Endothelial cell (in vitro differentiated cells): Measurements from ENCODE around the gene EIF4G1. TPM values are rescaled to one million over a fixed set of nuclear protein-coding genes. Genes with fewer than 3 reads are reported as not detected.

Experiments
- DNase-seq: peaks from one replicate; pipeline ENCODE4 v3.0.0; 2021; ENCODE audit warnings: low spot score
- H3K27ac Mint-ChIP-seq: one replicate; pipeline ENCODE4 v1.8.0; 2021; ENCODE audit warnings: mixed read lengths, inconsistent platforms; ENCODE audit not compliant: unreplicated experiment
- H3K27me3 Mint-ChIP-seq: one replicate; pipeline ENCODE4 v1.8.0; 2021; ENCODE audit warnings: mild to moderate bottlenecking, moderate library complexity, mixed read lengths, inconsistent platforms; ENCODE audit not compliant: unreplicated experiment
- H3K36me3 Mint-ChIP-seq: one replicate; pipeline ENCODE4 v1.8.0; 2021; ENCODE audit warnings: mild to moderate bottlenecking, low read depth, mixed read lengths, inconsistent platforms; ENCODE audit not compliant: unreplicated experiment
- H3K4me1 Mint-ChIP-seq: one replicate; pipeline ENCODE4 v1.8.0; 2021; ENCODE audit warnings: mild to moderate bottlenecking, mixed read lengths, inconsistent platforms; ENCODE audit not compliant: unreplicated experiment
- H3K4me3 Mint-ChIP-seq: one replicate; pipeline ENCODE4 v1.8.0; 2021; ENCODE audit warnings: mild to moderate bottlenecking, mixed read lengths, inconsistent platforms; ENCODE audit not compliant: unreplicated experiment
- H3K9me3 Mint-ChIP-seq: one replicate; pipeline ENCODE4 v1.8.0; 2021; ENCODE audit warnings: mixed read lengths, inconsistent platforms; ENCODE audit not compliant: unreplicated experiment
- total RNA-seq: library from RNA; stranded (reverse); fragmentation: NEBNext Ultra II Directional; extraction: Animal tissue kit (Norgen Biotek cat#: 25700); gene quantifications from one replicate; pipeline ENCODE4 v1.2.1, GENCODE V29; 2021; ENCODE audit not compliant: unreplicated experiment
- TF ChIP-seq, protein P1 (sequence below): fragments of 200-600 bp; sonication (generic); IDR thresholded peaks from one replicate; pipeline ENCODE4 v1.5.0; 2021; ENCODE audit warnings: antibody characterized with exemption; ENCODE audit not compliant: unreplicated experiment

EIF4G1 gene
- total RNA-seq, 1 donor from 2014 or later = 390 TPM

DNA sequence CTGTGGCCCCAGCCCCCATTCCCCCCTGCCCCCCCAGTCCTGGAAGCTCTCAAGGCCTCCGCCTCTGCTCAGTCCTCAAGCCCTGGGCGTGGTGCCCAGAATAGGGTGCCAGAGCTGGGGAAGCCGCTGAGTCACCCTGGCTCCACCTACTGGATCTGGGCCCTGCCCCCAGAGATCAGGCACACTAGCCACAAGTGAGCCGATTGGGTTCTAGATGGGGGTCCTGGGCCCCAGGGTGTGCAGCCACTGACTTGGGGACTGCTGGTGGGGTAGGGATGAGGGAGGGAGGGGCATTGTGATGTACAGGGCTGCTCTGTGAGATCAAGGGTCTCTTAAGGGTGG is 5.7 kb downstream of the EIF4G1 start:
- TF ChIP-seq, protein P1, sequence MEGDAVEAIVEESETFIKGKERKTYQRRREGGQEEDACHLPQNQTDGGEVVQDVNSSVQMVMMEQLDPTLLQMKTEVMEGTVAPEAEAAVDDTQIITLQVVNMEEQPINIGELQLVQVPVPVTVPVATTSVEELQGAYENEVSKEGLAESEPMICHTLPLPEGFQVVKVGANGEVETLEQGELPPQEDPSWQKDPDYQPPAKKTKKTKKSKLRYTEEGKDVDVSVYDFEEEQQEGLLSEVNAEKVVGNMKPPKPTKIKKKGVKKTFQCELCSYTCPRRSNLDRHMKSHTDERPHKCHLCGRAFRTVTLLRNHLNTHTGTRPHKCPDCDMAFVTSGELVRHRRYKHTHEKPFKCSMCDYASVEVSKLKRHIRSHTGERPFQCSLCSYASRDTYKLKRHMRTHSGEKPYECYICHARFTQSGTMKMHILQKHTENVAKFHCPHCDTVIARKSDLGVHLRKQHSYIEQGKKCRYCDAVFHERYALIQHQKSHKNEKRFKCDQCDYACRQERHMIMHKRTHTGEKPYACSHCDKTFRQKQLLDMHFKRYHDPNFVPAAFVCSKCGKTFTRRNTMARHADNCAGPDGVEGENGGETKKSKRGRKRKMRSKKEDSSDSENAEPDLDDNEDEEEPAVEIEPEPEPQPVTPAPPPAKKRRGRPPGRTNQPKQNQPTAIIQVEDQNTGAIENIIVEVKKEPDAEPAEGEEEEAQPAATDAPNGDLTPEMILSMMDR = no peak
- Mint-ChIP-seq H3K9me3 (no peaks in the 10 kb centered on the region), H3K4me3 (no peak overlapping the region), H3K27ac (no peak overlapping the region), H3K36me3 (peaks cover 72% of the 10 kb centered on the region), H3K27me3 (peaks cover 15% of the 10 kb centered on the region), H3K4me1 (peaks cover 28% of the 10 kb centered on the region)
- DNase-seq = no peak

DNA sequence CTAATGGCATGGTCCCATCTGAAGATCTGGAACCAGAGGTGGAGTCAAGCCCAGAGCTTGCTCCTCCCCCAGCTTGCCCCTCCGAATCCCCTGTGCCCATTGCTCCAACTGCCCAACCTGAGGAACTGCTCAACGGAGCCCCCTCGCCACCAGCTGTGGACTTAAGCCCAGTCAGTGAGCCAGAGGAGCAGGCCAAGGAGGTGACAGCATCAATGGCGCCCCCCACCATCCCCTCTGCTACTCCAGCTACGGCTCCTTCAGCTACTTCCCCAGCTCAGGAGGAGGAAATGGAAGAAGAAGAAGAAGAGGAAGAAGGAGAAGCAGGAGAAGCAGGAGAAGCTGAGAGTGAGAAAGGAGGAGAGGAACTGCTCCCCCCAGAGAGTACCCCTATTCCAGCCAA is 7.3 kb downstream of the EIF4G1 start:
- TF ChIP-seq, protein P1 = no peak
- Mint-ChIP-seq H3K36me3 (peaks cover 82% of the 10 kb centered on the region), H3K27ac (no peak overlapping the region), H3K9me3 (no peaks in the 10 kb centered on the region), H3K4me3 (peak overlapping the region; percentile 70), H3K27me3 (peaks cover 12% of the 10 kb centered on the region), H3K4me1 (peaks cover 22% of the 10 kb centered on the region)
- no peak for DNase-seq

DNA sequence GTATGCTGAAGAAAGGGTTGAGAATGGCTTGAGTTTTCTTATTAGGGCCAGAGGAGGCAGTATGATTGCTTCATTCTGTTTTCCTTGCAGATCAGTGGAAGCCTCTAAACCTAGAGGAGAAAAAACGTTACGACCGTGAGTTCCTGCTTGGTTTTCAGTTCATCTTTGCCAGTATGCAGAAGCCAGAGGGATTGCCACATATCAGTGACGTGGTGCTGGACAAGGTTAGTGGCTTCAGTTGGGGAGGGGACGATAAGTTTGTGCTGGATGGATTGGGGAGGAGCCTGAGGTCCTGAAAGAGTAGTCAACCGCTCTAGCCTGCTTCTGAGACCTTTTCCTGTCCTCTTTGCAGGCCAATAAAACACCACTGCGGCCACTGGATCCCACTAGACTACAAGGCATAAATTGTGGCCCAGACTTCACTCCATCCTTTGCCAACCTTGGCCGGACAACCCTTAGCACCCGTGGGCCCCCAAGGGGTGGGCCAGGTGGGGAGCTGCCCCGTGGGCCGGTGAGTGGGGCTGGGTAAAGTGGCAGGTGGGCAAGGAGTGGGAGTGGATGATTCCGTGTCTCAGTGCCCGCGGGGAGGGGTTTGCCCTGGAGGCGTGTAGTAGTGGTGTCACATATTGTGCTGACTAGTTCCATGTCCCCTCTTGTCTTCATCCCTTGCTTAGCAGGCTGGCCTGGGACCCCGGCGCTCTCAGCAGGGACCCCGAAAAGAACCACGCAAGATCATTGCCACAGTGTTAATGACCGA is 8.5 kb downstream of the EIF4G1 start:
- Mint-ChIP-seq H3K27ac (peak overlapping the region; percentile 57), H3K27me3 (peaks cover 9% of the 10 kb centered on the region), H3K9me3 (no peaks in the 10 kb centered on the region), H3K4me3 (peak overlapping the region; percentile 67), H3K4me1 (peaks cover 11% of the 10 kb centered on the region), H3K36me3 (peaks cover 84% of the 10 kb centered on the region)
- TF ChIP-seq, protein P1 = no peak
- no peak for DNase-seq

DNA sequence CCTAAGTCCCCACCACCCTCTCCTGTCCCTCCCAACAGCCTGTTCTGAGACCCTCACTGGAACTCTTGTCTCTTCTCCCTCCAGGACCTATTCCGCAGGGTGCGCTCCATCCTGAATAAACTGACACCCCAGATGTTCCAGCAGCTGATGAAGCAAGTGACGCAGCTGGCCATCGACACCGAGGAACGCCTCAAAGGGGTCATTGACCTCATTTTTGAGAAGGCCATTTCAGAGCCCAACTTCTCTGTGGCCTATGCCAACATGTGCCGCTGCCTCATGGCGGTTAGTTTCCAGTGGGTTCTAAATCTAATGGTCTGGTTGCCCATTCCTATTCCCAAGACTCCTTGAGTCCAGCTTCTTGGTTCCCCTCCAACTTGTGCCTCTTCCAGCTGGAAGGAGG is 9.3 kb downstream of the EIF4G1 start:
- peak overlapping the region; percentile 57 for H3K27ac Mint-ChIP-seq
- H3K9me3 Mint-ChIP-seq = no peaks in the 10 kb centered on the region
- peaks cover 12% of the 10 kb centered on the region for H3K27me3 Mint-ChIP-seq
- H3K36me3 Mint-ChIP-seq = peaks cover 86% of the 10 kb centered on the region
- H3K4me3 Mint-ChIP-seq = peak overlapping the region; percentile 67
- TF ChIP-seq, protein P1 = no peak
- no peak for DNase-seq
- H3K4me1 Mint-ChIP-seq = peaks cover 8% of the 10 kb centered on the region

DNA sequence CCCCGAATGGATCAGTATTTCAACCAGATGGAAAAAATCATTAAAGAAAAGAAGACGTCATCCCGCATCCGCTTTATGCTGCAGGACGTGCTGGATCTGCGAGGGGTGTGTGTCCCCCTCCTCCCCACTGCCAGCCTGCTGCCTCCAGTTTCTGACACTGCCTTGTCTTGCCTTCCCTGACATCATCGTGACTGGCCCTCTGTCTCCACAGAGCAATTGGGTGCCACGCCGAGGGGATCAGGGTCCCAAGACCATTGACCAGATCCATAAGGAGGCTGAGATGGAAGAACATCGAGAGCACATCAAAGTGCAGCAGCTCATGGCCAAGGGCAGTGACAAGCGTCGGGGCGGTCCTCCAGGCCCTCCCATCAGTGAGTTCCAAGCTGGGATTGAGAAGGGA is 10.9 kb downstream of the EIF4G1 start:
- peak overlapping the region; percentile 21 for H3K27ac Mint-ChIP-seq
- peaks cover 9% of the 10 kb centered on the region for H3K27me3 Mint-ChIP-seq
- peak overlapping the region; percentile 49 for H3K4me3 Mint-ChIP-seq
- no peaks in the 10 kb centered on the region for H3K9me3 Mint-ChIP-seq
- peaks cover 87% of the 10 kb centered on the region for H3K36me3 Mint-ChIP-seq
- peaks cover 9% of the 10 kb centered on the region for H3K4me1 Mint-ChIP-seq
- TF ChIP-seq, protein P1 = no peak
- DNase-seq = no peak
